Activated CD8-positive, alpha-beta memory T cell treated with anti-CD3 and anti-CD28 coated beads for 48 hours (primary cell): Measurements from ENCODE around the gene RBM19.
"Not testable (repeated sequence)": the region's sequence is repeated elsewhere in the genome, so short reads cannot be mapped to it uniquely, and the experiment has no call there.

Experiments used
- DNase-seq, 3 experiments: peaks; one replicate each; pipeline ENCODE4 v3.0.0-alpha.2; 2020; ENCODE audit warnings: low read depth in 2 of 3, low spot score in 2 of 3

The RBM19 gene

GRCh38 chr12:113809462-113810220 lies 156.5 kb downstream of the RBM19 start:
- not testable (repeated sequence) for DNase-seq

GRCh38 chr12:113808095-113808951 lies 157.8 kb downstream of the RBM19 start:
- no peak for DNase-seq

- DNase-seq: no peak
These were observed 160.5 kb downstream of the RBM19 start for GRCh38 chr12:113805673-113806072.

- no peak for DNase-seq
These were observed 161.0 kb downstream of the RBM19 start for GRCh38 chr12:113804961-113805600.

GRCh38 chr12:113803759-113804140 lies 162.4 kb downstream of the RBM19 start:
- DNase-seq: no peak

- DNase-seq: no peak
These were observed 163.0 kb downstream of the RBM19 start for GRCh38 chr12:113802966-113803758.

- no peak for DNase-seq
These were observed 163.9 kb downstream of the RBM19 start for GRCh38 chr12:113802000-113802749.

- no peak for DNase-seq
These were observed 165.9 kb downstream of the RBM19 start for GRCh38 chr12:113800201-113800600.

- DNase-seq: no peak
These were observed 167.6 kb downstream of the RBM19 start for GRCh38 chr12:113798552-113798951.

- no peak for DNase-seq
These were observed 168.6 kb downstream of the RBM19 start for GRCh38 chr12:113797535-113797868.

GRCh38 chr12:113796852-113797534 lies 169.1 kb downstream of the RBM19 start:
- no peak for DNase-seq

GRCh38 chr12:113796066-113796827 lies 169.9 kb downstream of the RBM19 start:
- DNase-seq: no peak

GRCh38 chr12:113795445-113795844 lies 170.7 kb downstream of the RBM19 start:
- DNase-seq: no peak

GRCh38 chr12:113794774-113795173 lies 171.4 kb downstream of the RBM19 start:
- no peak for DNase-seq

- no peak for DNase-seq
These were observed 172.9 kb downstream of the RBM19 start for GRCh38 chr12:113793250-113793649.

GRCh38 chr12:113792450-113792849 lies 173.7 kb downstream of the RBM19 start:
- DNase-seq: no peak

GRCh38 chr12:113788020-113788856 lies 177.9 kb downstream of the RBM19 start:
- DNase-seq: no peak

- no peak for DNase-seq
These were observed 180.0 kb downstream of the RBM19 start for GRCh38 chr12:113786107-113786506.
